HepG2 (cell line): Measurements from ENCODE around the gene GPS1. TPM values are rescaled to one million over a fixed set of nuclear protein-coding genes. Genes with fewer than 3 reads are reported as not detected.

Experiments used
- AGO2 ChIP-seq: fragments of 200-400 bp; formaldehyde crosslinking; optimal IDR thresholded peaks from 2 replicates; pipeline ENCODE3; 2017; ENCODE audit warnings: mild to moderate bottlenecking, low read depth, low read length, moderate library complexity
- BHLHE40 ChIP-seq: IDR thresholded peaks from 2 replicates; pipeline ENCODE4 v1.6.1; 2011; ENCODE audit warnings: low read length, improper control_type of control experiment
- FOXA3 ChIP-seq: IDR thresholded peaks from 2 replicates; pipeline ENCODE4 v1.6.1; 2016; ENCODE audit warnings: missing genetic modification reagents, missing compliant biosample characterization
- FOXK1 ChIP-seq: sonication (generic); formaldehyde crosslinking; IDR thresholded peaks from 2 replicates; pipeline ENCODE4 v1.4.0; 2020; ENCODE audit warnings: low read depth, missing genetic modification reagents, borderline replicate concordance
- KLF12 ChIP-seq: sonication (generic); formaldehyde crosslinking; IDR thresholded peaks from 2 replicates; pipeline ENCODE4 v1.4.0; 2020; ENCODE audit warnings: missing genetic modification reagents, borderline replicate concordance
- MAX ChIP-seq: IDR thresholded peaks from 2 replicates; pipeline ENCODE4 v1.6.1; 2012; ENCODE audit warnings: inconsistent platforms
- NONO ChIP-seq, 2 experiments: fragments of 450-650 bp in 1 of 2; sonication (generic) in 1 of 2; formaldehyde crosslinking in 1 of 2; IDR thresholded peaks in 1 of 2; conservative IDR thresholded peaks in 1 of 2; 2 replicates each; pipeline versions ENCODE4 v1.6.1 to v1.8.0; 2017 to 2022; ENCODE audit warnings: mild to moderate bottlenecking in 1 of 2, missing genetic modification reagents in 1 of 2, moderate library complexity in 1 of 2
- NR2F6 ChIP-seq, 2 experiments: IDR thresholded peaks; 2 replicates each; pipeline ENCODE4 v1.6.1; 2016; ENCODE audit warnings: antibody characterized with exemption in 1 of 2, mild to moderate bottlenecking in 1 of 2
- PCBP2 ChIP-seq: fragments of 200-400 bp; formaldehyde crosslinking; optimal IDR thresholded peaks from 2 replicates; pipeline ENCODE3; 2018; ENCODE audit warnings: low read length, low read depth; ENCODE audit not compliant: poor library complexity, severe bottlenecking
- PHB2 ChIP-seq: fragments of 450-650 bp; IDR thresholded peaks from 2 replicates; pipeline ENCODE4 v1.6.1; 2018; ENCODE audit not compliant: partially characterized antibody
- POLR2AphosphoS5 ChIP-seq: IDR thresholded peaks from 2 replicates; pipeline ENCODE4 v1.6.1; 2012; ENCODE audit warnings: low read depth, low read length
- SNRNP70 ChIP-seq: fragments of 200-400 bp; formaldehyde crosslinking; IDR thresholded peaks from 2 replicates; pipeline ENCODE4 v1.6.1; 2017; ENCODE audit warnings: mild to moderate bottlenecking, low read depth, low read length, moderate library complexity
- SPEN ChIP-seq: sonication (generic); formaldehyde crosslinking; IDR thresholded peaks from 2 replicates; pipeline ENCODE4 v1.5.1; 2020; ENCODE audit warnings: low read depth, mild to moderate bottlenecking, missing genetic modification reagents
- SUZ12 ChIP-seq: fragments of 150-350 bp; IDR thresholded peaks from 2 replicates; pipeline ENCODE4 v1.6.1; 2014; ENCODE audit warnings: low read depth, low read length
- TCF7L2 ChIP-seq: IDR thresholded peaks from 2 replicates; pipeline ENCODE4 v1.6.1; 2011; ENCODE audit warnings: mild to moderate bottlenecking, low read depth, low read length, moderate library complexity
- ZBTB43 ChIP-seq: sonication (generic); formaldehyde crosslinking; conservative IDR thresholded peaks from 2 replicates; pipeline ENCODE4 v1.4.0; 2020; ENCODE audit warnings: missing genetic modification reagents
- ZNF251 ChIP-seq: sonication (generic); formaldehyde crosslinking; IDR thresholded peaks from 2 replicates; pipeline ENCODE4 v1.9.0; 2021; ENCODE audit warnings: mild to moderate bottlenecking, missing genetic modification reagents
- ZNF263 ChIP-seq: sonication (generic); formaldehyde crosslinking; IDR thresholded peaks from 2 replicates; pipeline ENCODE4 v1.4.0; 2020; ENCODE audit warnings: missing genetic modification reagents
- ZNF460 ChIP-seq: sonication (generic); formaldehyde crosslinking; IDR thresholded peaks from 2 replicates; pipeline ENCODE4 v1.5.1; 2020; ENCODE audit warnings: missing genetic modification reagents, mild to moderate bottlenecking, borderline replicate concordance
- ZNF552 ChIP-seq: sonication (generic); formaldehyde crosslinking; IDR thresholded peaks from 2 replicates; pipeline ENCODE4 v1.9.0; 2022; ENCODE audit warnings: missing genetic modification reagents, mild to moderate bottlenecking, borderline replicate concordance
- ZNF670 ChIP-seq: sonication (generic); formaldehyde crosslinking; IDR thresholded peaks from 2 replicates; pipeline ENCODE4 v1.8.0; 2022; ENCODE audit warnings: mild to moderate bottlenecking, missing genetic modification reagents, borderline replicate concordance
- ZNF740 ChIP-seq: sonication (generic); formaldehyde crosslinking; IDR thresholded peaks from 2 replicates; pipeline ENCODE4 v1.4.0; 2020; ENCODE audit warnings: missing genetic modification reagents
- ZSCAN31 ChIP-seq: sonication (generic); formaldehyde crosslinking; IDR thresholded peaks from 2 replicates; pipeline ENCODE4 v1.5.0; 2020; ENCODE audit warnings: low read depth, mild to moderate bottlenecking, missing genetic modification reagents
- polyA plus RNA-seq, 8 experiments: library from polyadenylated mRNA; depleted of rRNA in 3 of 8; stranded (reverse) in 7 of 8; unstranded in 1 of 8; fragments of >200 nt; fragmentation: Illumina TruSeq in 4 of 8; extraction: Trizol in 4 of 8; gene quantifications; 2 replicates each; pipeline versions ENCODE4 v1.2.1 to v1.2.3, GENCODE V29; 2011 to 2016; ENCODE audit warnings: low read depth in 4 of 8, missing spikeins in 1 of 8, mixed read lengths in 1 of 8; ENCODE audit not compliant: insufficient read depth in 1 of 8
- total RNA-seq, 5 experiments: library from RNA; depleted of rRNA; stranded (reverse); fragments of >200 nt; fragmentation: Illumina TruSeq; extraction: Trizol; gene quantifications; 2 replicates each; pipeline ENCODE4 v1.2.3, GENCODE V29; 2016; ENCODE audit warnings: low read depth in 1 of 5
- TF ChIP-seq, protein P1 (sequence below): sonication (generic); formaldehyde crosslinking; IDR thresholded peaks from 2 replicates; pipeline ENCODE4 v1.4.0; 2020; ENCODE audit warnings: missing genetic modification reagents
- TF ChIP-seq, protein P2 (sequence below): sonication (generic); formaldehyde crosslinking; IDR thresholded peaks from 2 replicates; pipeline ENCODE4 v1.4.0; 2020; ENCODE audit warnings: missing genetic modification reagents

GPS1 gene
- total and polyA plus RNA-seq, 2 of the 13 experiments (the other 11 are each of a cell fraction or from before 2014, with no cell fraction given) = 124 to 128 TPM

DNA sequence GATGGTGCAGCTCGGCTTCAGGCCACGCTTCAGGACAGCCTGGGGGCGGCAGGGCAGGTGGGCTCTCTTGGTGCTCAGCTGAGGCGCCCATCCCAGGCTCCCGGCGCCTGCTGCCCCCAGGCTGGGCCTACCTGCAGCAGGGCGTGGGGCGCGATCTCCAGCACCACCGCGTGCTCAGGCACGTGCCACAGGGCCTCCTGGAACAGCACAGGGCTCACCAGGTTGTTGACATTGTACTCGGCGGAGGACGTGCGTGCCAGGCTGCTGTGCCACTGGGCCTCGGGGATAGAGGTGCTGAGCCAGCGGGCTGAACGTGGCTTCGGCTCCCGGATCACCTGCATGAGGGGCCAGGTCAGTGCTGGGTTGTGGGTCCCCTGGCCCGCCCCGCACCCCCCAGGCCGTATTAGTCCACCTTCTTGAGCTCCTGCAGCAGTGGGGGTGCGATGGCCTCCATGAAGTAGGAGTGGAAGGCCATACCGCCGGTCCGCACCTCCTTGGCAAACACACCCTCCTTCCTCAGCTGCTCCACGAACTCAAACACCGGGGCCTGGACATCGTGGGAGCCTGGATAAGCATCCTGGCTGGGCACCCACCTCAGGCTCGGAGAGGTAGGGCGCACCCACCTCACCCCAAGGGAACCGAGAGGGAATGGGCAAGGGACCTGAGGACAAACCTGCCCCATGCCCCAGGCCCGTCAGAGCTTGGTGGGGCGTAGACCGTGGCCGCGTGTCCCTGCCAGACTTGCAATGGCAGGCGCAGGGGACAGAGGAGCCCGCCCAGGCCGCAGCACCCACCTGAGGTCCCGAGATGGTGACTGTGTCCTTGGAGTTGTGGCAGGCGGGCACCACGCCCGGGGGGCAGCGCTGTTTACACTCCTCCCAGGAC lies 37.4 kb downstream of the GPS1 start (continued):
- TF ChIP-seq, protein P1, sequence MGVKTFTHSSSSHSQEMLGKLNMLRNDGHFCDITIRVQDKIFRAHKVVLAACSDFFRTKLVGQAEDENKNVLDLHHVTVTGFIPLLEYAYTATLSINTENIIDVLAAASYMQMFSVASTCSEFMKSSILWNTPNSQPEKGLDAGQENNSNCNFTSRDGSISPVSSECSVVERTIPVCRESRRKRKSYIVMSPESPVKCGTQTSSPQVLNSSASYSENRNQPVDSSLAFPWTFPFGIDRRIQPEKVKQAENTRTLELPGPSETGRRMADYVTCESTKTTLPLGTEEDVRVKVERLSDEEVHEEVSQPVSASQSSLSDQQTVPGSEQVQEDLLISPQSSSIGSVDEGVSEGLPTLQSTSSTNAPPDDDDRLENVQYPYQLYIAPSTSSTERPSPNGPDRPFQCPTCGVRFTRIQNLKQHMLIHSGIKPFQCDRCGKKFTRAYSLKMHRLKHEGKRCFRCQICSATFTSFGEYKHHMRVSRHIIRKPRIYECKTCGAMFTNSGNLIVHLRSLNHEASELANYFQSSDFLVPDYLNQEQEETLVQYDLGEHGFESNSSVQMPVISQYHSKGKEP (CRISPR knock-in tag) = no peak
- no peak for TF ChIP-seq ZNF251 (CRISPR knock-in tag)
- no peak for TF ChIP-seq NR2F6 (IDR thresholded peaks at IDR 0.05)
- no peak for TF ChIP-seq NR2F6 (CRISPR knock-in tag; IDR thresholded peaks at IDR 0.05)
- TF ChIP-seq ZBTB43 = no peak
- TF ChIP-seq ZNF670 = no peak
- no peak for TF ChIP-seq ZSCAN31 (CRISPR knock-in tag)
- TF ChIP-seq BHLHE40 = no peak
- no peak for TF ChIP-seq KLF12 (CRISPR knock-in tag)
- peak; percentile 82 for TF ChIP-seq AGO2
- TF ChIP-seq MAX = no peak
- TF ChIP-seq TCF7L2 = no peak
- no peak for TF ChIP-seq ZNF263 (CRISPR knock-in tag)
- TF ChIP-seq ZNF740 (CRISPR knock-in tag) = peak; percentile 49; the same call in 1 of the 2 replicates
- no peak for TF ChIP-seq FOXK1 (CRISPR knock-in tag)
- no peak for TF ChIP-seq PCBP2
- TF ChIP-seq SNRNP70 = no peak
- TF ChIP-seq ZNF460 (CRISPR knock-in tag) = no peak
- no peak for TF ChIP-seq SUZ12
- TF ChIP-seq, protein P2, sequence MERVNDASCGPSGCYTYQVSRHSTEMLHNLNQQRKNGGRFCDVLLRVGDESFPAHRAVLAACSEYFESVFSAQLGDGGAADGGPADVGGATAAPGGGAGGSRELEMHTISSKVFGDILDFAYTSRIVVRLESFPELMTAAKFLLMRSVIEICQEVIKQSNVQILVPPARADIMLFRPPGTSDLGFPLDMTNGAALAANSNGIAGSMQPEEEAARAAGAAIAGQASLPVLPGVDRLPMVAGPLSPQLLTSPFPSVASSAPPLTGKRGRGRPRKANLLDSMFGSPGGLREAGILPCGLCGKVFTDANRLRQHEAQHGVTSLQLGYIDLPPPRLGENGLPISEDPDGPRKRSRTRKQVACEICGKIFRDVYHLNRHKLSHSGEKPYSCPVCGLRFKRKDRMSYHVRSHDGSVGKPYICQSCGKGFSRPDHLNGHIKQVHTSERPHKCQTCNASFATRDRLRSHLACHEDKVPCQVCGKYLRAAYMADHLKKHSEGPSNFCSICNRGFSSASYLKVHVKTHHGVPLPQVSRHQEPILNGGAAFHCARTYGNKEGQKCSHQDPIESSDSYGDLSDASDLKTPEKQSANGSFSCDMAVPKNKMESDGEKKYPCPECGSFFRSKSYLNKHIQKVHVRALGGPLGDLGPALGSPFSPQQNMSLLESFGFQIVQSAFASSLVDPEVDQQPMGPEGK (CRISPR knock-in tag) = no peak
- TF ChIP-seq POLR2AphosphoS5 = peak; percentile 12
- TF ChIP-seq ZNF552 = no peak
- TF ChIP-seq NONO (IDR thresholded peaks at IDR 0.05) = no peak
- TF ChIP-seq NONO (CRISPR knock-in tag; conservative IDR thresholded peaks at IDR 0.05) = peak; percentile 52; the same call in 1 of the 2 replicates
- TF ChIP-seq SPEN (CRISPR knock-in tag) = no peak
- no peak for TF ChIP-seq PHB2
- TF ChIP-seq FOXA3 = no peak
